HS-5 (cell line): Measurements from ENCODE around the gene C11orf42.

Experiments used
- DNase-seq: peaks from one replicate; pipeline ENCODE4 v3.0.0-alpha.2; 2012; ENCODE audit warnings: low read depth

The C11orf42 gene

GRCh38 chr11:6205366-6205765 is at the start of gene C11orf42:
C11orf42 (plus strand) TSS chr11:6205557; CDS start chr11:6205616, 59 bp downstream.
- no peak for DNase-seq

- no peak for DNase-seq
These were observed 48.6 kb upstream of the C11orf42 start for GRCh38 chr11:6156628-6157359.

- no peak for DNase-seq
These were observed 35.1 kb upstream of the C11orf42 start, which contains the start of gene OR52B2 for GRCh38 chr11:6170226-6170625. OR52B2 (minus strand) TSS chr11:6170326; CDS start chr11:6170326, 0 bp downstream.

GRCh38 chr11:6175440-6175839 is 29.9 kb upstream of the C11orf42 start:
- no peak for DNase-seq

- DNase-seq = no peak
These were observed 13.6 kb upstream of the C11orf42 start for GRCh38 chr11:6191742-6192141.

- no peak for DNase-seq
These were observed 11.2 kb upstream of the C11orf42 start for GRCh38 chr11:6194065-6194581.

GRCh38 chr11:6196396-6196795 is 9.0 kb upstream of the C11orf42 start:
- no peak for DNase-seq

- DNase-seq = no peak
These were observed 7.7 kb upstream of the C11orf42 start for GRCh38 chr11:6197466-6198200.

GRCh38 chr11:6199174-6199810 is 6.1 kb upstream of the C11orf42 start, which contains the start of gene OR52W1:
OR52W1 (plus strand) TSS chr11:6199224; CDS start chr11:6199224, 0 bp downstream.
- DNase-seq = no peak

- DNase-seq = no peak
These were observed 4.4 kb upstream of the C11orf42 start for GRCh38 chr11:6200975-6201374.

GRCh38 chr11:6201481-6201880 is 3.9 kb upstream of the C11orf42 start:
- no peak for DNase-seq

GRCh38 chr11:6202041-6202440 is 3.3 kb upstream of the C11orf42 start:
- no peak for DNase-seq

- DNase-seq = no peak
These were observed 2.0 kb upstream of the C11orf42 start for GRCh38 chr11:6203327-6203726.

GRCh38 chr11:6204706-6205105 is 651 bp upstream of the C11orf42 start:
- no peak for DNase-seq

- DNase-seq = no peak
These were observed 1.3 kb downstream of the C11orf42 start for GRCh38 chr11:6206456-6207180.

- DNase-seq = no peak
These were observed 4.4 kb downstream of the C11orf42 start for GRCh38 chr11:6209801-6210200.

- no peak for DNase-seq
These were observed 5.1 kb downstream of the C11orf42 start for GRCh38 chr11:6210274-6210955.

GRCh38 chr11:6214530-6214929 is 9.2 kb downstream of the C11orf42 start:
- DNase-seq = no peak

- DNase-seq = no peak
These were observed 11.1 kb downstream of the C11orf42 start for GRCh38 chr11:6216501-6216900.

- no peak for DNase-seq
These were observed 12.4 kb downstream of the C11orf42 start for GRCh38 chr11:6217722-6218121.

GRCh38 chr11:6219359-6219758 is 14.0 kb downstream of the C11orf42 start:
- DNase-seq = peak; percentile 82
